ENCODE measurements around the gene DDX28. TPM values are rescaled to one million over a fixed set of nuclear protein-coding genes. Genes with fewer than 3 reads are reported as not detected.

DDX28 gene, protein sequence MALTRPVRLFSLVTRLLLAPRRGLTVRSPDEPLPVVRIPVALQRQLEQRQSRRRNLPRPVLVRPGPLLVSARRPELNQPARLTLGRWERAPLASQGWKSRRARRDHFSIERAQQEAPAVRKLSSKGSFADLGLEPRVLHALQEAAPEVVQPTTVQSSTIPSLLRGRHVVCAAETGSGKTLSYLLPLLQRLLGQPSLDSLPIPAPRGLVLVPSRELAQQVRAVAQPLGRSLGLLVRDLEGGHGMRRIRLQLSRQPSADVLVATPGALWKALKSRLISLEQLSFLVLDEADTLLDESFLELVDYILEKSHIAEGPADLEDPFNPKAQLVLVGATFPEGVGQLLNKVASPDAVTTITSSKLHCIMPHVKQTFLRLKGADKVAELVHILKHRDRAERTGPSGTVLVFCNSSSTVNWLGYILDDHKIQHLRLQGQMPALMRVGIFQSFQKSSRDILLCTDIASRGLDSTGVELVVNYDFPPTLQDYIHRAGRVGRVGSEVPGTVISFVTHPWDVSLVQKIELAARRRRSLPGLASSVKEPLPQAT
- total RNA-seq: 23.9 and 26.1 TPM in 2 replicates

GRCh38 chr16:68022728-68023537, at the start of gene DDX28, which contains the start of gene DUS2:
Gene DDX28, minus strand, starts transcription at chr16:68023232. Its CDS starts 30 bp downstream, at chr16:68023202.
Gene DUS2, plus strand, starts transcription at chr16:68023284. Its CDS starts 14,740 bp downstream, at chr16:68038024.
- Mint-ChIP-seq H3K27me3 (no peaks in the 10 kb centered on the region), H3K9me3 (no peaks in the 10 kb centered on the region), H3K36me3 (ENCODE audit: low read depth) (peaks cover 36% of the 10 kb centered on the region), H3K27ac (peak within 1 kb of the TSS; percentile 96), H3K4me1 (peaks cover 22% of the 10 kb centered on the region), H3K4me3 (peak within 1 kb of the TSS; percentile 95)
- peak; percentile 99 for DNase-seq
- intact Hi-C loops (cut with micrococcal nuclease): loop anchor here (2.0 to 5.0 kb wide), 3 partner anchors 30 to 86 kb away; partner anchors contain the start of genes PSMB10 and SLC12A4

DNA sequence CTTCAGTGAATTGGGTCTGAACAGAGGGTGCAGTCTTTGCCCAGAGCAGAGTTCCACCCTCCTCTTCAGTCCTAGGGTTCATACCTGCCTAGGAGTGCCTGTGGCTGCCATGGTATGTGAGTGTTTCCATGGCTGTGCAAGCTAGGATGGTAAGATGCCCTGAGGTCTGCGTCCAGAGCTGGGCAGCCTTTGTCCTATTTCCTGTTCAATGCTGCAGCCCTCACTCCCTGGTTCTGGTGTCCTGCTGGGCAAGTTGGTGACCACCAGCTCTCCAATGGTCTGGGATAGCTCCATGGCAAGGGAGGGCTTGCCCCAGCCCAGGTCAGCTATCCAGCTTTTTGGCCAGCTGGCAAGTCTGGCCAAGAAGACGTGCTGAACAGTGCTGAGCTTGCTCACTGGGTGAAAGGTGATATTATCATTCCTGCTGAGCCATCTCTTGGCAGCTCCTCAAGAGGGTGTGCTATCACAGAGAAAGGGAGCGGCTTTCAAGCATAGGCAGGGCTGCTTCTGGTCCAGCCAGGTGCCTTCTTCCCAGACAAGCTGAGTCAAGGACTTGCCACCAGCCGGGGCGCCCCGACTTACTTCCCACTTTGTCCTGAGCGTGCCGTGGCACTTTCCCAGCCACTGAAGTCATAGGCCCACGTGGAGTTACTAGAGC, 49.1 kb upstream of the DDX28 start:
- DNase-seq: peak; percentile 62
- Mint-ChIP-seq H3K36me3 (ENCODE audit: low read depth) (peaks cover 74% of the 10 kb centered on the region), H3K27ac (peak overlapping the region; percentile 37), H3K4me3 (no peak overlapping the region), H3K4me1 (peaks cover 76% of the 10 kb centered on the region), H3K9me3 (peaks cover 6% of the 10 kb centered on the region), H3K27me3 (no peaks in the 10 kb centered on the region)
- intact Hi-C loops (cut with micrococcal nuclease): no loop called here

DNA sequence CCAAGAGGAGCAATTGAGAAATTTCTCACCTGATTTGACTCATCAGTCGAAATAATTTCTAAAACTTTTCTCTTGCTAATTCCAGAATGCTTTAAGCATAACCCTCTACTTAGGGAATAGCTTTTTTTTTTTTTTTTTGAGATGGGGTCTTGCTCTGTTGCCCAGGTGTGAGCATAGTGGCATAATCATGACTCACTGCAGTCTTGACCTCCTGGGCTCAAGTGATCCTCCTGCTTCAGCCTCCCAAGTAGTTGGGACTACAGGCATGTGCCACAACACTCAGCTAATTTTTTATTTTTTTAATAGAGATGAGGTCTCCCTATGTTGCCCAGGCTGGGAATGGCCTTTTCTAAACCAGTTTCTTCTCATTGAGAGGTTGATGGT, 48.5 kb upstream of the DDX28 start:
- H3K36me3 Mint-ChIP-seq (ENCODE audit: low read depth): peaks cover 74% of the 10 kb centered on the region
- H3K27me3 Mint-ChIP-seq: no peaks in the 10 kb centered on the region
- intact Hi-C loops (cut with micrococcal nuclease): no loop called here
- no peak for DNase-seq
- H3K4me1 Mint-ChIP-seq: peaks cover 77% of the 10 kb centered on the region
- peak overlapping the region; percentile 91 for H3K27ac Mint-ChIP-seq
- peaks cover 6% of the 10 kb centered on the region for H3K9me3 Mint-ChIP-seq
- H3K4me3 Mint-ChIP-seq: no peak overlapping the region

DNA sequence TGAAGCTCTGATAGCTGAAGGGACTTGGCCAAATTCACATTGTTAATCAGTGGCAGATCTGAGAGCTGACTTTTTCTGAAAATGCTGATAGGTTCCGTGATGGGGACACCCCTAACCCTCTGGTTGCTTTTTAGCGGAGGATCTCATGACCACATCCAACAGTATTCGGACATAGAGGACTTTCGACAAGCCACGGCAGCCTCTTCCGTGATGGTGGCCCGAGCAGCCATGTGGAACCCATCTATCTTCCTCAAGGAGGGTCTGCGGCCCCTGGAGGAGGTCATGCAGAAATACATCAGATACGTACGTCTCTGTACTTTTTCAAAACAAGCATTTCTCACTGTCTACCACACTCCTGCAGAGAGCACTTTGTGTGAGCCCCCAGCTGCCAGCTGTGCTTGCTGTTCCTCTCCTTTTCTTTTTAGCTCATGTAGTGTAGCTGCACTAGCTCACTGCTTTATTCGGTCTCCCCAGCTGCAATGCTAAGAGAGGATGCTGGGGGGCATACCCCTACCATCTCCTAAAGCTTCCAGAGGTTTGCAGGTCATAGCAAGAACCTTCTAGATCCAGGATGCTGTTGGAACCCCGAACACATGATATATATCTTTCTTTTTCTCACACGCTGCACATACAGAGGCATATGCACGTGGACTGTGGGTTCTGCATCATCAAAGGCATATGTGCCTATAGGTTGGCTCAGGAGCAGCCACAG, 47.9 kb upstream of the DDX28 start:
- peaks cover 75% of the 10 kb centered on the region for H3K4me1 Mint-ChIP-seq
- peak overlapping the region; percentile 91 for H3K27ac Mint-ChIP-seq
- H3K27me3 Mint-ChIP-seq: no peaks in the 10 kb centered on the region
- H3K4me3 Mint-ChIP-seq: peak overlapping the region; percentile 65
- H3K36me3 Mint-ChIP-seq (ENCODE audit: low read depth): peaks cover 73% of the 10 kb centered on the region
- peak; percentile 73 for DNase-seq
- H3K9me3 Mint-ChIP-seq: peaks cover 6% of the 10 kb centered on the region
- intact Hi-C loops (cut with micrococcal nuclease): loop anchor here (1.0 kb wide), 1 partner anchor 8 kb away; no protein-coding TSS in a partner anchor

GRCh38 chr16:68070249-68070730, 47.3 kb upstream of the DDX28 start:
- Mint-ChIP-seq H3K4me3 (peak overlapping the region; percentile 65), H3K4me1 (peaks cover 73% of the 10 kb centered on the region), H3K27me3 (no peaks in the 10 kb centered on the region), H3K9me3 (peaks cover 6% of the 10 kb centered on the region), H3K36me3 (ENCODE audit: low read depth) (peaks cover 66% of the 10 kb centered on the region), H3K27ac (peak overlapping the region; percentile 85)
- no peak for DNase-seq
- intact Hi-C loops (cut with micrococcal nuclease): loop anchor here (1.0 kb wide), 1 partner anchor 9 kb away; no protein-coding TSS in a partner anchor

- Mint-ChIP-seq H3K36me3 (ENCODE audit: low read depth) (peaks cover 64% of the 10 kb centered on the region), H3K27ac (peak overlapping the region; percentile 85), H3K4me3 (peak overlapping the region; percentile 65), H3K9me3 (peaks cover 3% of the 10 kb centered on the region), H3K4me1 (peaks cover 71% of the 10 kb centered on the region), H3K27me3 (no peaks in the 10 kb centered on the region)
- intact Hi-C loops (cut with micrococcal nuclease): loop anchor here (1.0 kb wide), 1 partner anchor 10 kb away; no protein-coding TSS in a partner anchor
- DNase-seq: peak; percentile 88
These were observed 46.6 kb upstream of the DDX28 start for GRCh38 chr16:68069511-68070248.

GRCh38 chr16:68068926-68069325, 45.9 kb upstream of the DDX28 start:
- Mint-ChIP-seq H3K27me3 (no peaks in the 10 kb centered on the region), H3K36me3 (ENCODE audit: low read depth) (peaks cover 63% of the 10 kb centered on the region), H3K4me1 (peaks cover 71% of the 10 kb centered on the region), H3K4me3 (no peak overlapping the region), H3K27ac (no peak overlapping the region), H3K9me3 (no peaks in the 10 kb centered on the region)
- intact Hi-C loops (cut with micrococcal nuclease): no loop called here
- no peak for DNase-seq

DNA sequence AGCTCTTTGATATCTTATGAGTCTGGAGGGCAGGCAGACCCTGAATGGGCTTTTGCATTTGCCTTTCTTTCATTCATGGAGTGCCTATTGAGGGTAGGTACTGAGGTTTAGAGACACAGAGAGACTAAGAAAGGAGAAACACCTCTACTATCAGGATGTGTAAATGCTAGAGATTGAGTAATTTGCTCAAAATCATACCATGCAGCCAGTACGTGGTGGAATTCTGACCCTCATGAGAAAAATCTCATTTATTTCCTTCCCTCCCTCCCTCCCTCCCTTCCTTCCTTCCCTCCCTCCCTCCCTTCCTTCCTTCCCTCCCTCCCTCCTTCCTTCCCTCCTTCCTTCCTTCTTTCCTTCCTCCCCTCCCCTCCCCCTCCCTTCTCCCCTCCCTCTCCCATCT, 43.7 kb upstream of the DDX28 start:
- Mint-ChIP-seq H3K36me3 (ENCODE audit: low read depth) (peaks cover 63% of the 10 kb centered on the region), H3K27me3 (no peaks in the 10 kb centered on the region), H3K4me3 (no peak overlapping the region), H3K9me3 (no peaks in the 10 kb centered on the region), H3K4me1 (peaks cover 70% of the 10 kb centered on the region), H3K27ac (peak overlapping the region; percentile 62)
- intact Hi-C loops (cut with micrococcal nuclease): no loop called here
- DNase-seq: no peak

DNA sequence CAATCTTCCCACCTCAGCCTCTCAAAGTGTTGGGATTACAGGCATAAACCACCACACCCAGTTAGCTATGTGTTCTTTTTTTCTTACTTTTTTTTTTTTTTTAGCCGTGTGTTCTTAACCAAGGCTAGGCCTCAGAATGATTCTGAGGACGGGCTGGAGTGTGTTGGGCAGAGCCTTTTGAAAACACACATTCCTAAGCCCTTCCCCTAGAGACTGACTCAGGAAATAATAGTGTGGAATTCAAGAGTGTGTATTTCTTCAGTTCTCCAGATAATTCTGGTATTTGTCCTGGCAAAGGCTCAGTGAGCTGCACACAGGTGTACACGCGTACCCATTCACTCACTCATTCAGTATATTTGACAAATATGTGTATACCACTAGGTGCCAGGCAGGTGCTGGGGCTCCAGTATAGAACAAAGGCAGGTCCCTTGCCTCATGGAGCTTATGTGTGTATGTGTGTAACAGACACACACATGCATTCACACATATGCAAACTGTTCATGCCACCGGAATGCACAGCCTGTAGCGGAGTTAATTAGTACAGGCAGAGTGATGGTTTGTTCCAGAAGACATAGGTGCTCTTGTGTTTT, 42.8 kb upstream of the DDX28 start:
- peaks cover 64% of the 10 kb centered on the region for H3K36me3 Mint-ChIP-seq (ENCODE audit: low read depth)
- peaks cover 69% of the 10 kb centered on the region for H3K4me1 Mint-ChIP-seq
- no peak for DNase-seq
- intact Hi-C loops (cut with micrococcal nuclease): loop anchor here (2.0 kb wide), 1 partner anchor 13 kb away; no protein-coding TSS in a partner anchor
- no peak overlapping the region for H3K4me3 Mint-ChIP-seq
- no peaks in the 10 kb centered on the region for H3K27me3 Mint-ChIP-seq
- peak overlapping the region; percentile 62 for H3K27ac Mint-ChIP-seq
- no peaks in the 10 kb centered on the region for H3K9me3 Mint-ChIP-seq

DNA sequence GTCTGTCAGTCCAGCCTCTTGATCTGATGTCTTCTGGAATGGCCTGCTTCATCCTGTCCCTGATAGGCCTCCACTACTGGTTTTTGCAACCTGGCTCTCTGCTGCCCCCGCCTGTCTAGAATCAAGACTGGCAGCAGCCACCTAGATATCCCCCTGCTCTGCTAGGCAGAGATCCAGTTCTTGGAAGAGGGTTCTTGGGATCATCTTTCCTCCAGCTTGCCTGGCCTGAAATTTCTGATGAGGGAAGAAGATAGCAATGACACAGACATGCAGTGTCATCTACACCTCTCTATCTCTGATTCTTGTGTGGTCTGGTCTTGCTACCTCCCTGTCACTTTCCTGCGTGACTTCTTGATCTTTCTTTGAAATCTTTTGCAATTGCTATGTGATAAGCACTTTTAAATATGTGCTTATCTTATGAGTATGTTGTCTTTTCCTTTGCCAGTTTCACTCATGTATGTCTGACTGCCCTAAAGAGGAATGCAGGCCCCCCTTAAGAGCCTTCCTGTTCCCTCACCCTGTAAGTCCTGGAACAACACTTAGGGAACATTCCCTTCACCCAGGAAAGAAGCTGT, 41.8 kb upstream of the DDX28 start:
- H3K9me3 Mint-ChIP-seq: no peaks in the 10 kb centered on the region
- H3K27ac Mint-ChIP-seq: peak overlapping the region; percentile 79
- intact Hi-C loops (cut with micrococcal nuclease): loop anchor here (1.0 to 2.0 kb wide), 2 partner anchors 14 to 72 kb away; no protein-coding TSS in a partner anchor
- no peaks in the 10 kb centered on the region for H3K27me3 Mint-ChIP-seq
- peak; percentile 92 for DNase-seq
- H3K4me3 Mint-ChIP-seq: peak overlapping the region; percentile 32
- peaks cover 58% of the 10 kb centered on the region for H3K36me3 Mint-ChIP-seq (ENCODE audit: low read depth)
- peaks cover 64% of the 10 kb centered on the region for H3K4me1 Mint-ChIP-seq

DNA sequence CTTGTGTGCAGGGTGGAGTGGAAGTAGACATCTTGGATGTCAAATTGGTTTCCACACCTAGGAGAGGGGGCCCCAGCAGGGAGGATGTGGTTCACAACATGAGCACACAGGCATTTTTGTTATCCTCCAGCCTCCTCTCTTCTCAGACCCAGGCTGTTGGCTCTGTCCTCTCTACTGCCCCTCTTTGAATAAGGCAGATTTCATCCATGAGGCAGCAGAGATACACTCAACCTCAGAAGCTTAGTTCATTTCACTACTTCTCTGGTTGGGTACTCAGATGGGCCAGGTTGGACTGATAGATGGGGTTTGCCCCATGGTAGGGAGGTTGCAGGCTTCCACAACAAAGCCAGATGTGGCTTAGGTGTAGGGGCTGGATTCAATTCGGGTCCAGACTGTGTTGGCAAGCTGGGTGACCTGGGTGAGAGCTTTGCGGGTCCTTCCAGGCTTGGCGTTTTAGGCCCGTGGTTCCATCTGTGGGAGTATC, 39.9 kb upstream of the DDX28 start:
- Mint-ChIP-seq H3K4me3 (peak overlapping the region; percentile 54), H3K27ac (peak overlapping the region; percentile 88), H3K4me1 (peaks cover 62% of the 10 kb centered on the region), H3K27me3 (no peaks in the 10 kb centered on the region), H3K9me3 (no peaks in the 10 kb centered on the region), H3K36me3 (ENCODE audit: low read depth) (peaks cover 63% of the 10 kb centered on the region)
- intact Hi-C loops (cut with micrococcal nuclease): no loop called here
- DNase-seq: peak; percentile 83

All from activated CD4-positive, alpha-beta T cell treated with anti-CD3 and anti-CD28 coated beads, Interleukin-2, amount 10 ng/mL, durations not matched to agents 24 days and 14 days (primary cell).